Germinal center (tissue), 1 donor: Measurements from ENCODE around the gene TYMP.

ENCODE experiments used
- DNase-seq: peaks from one replicate; pipeline ENCODE4 v3.0.0; 2012; ENCODE audit warnings: mixed read lengths, low spot score

The TYMP gene

GRCh38 chr22:50505776-50506610 is 23.8 kb downstream of the TYMP start:
- DNase-seq = no peak

- DNase-seq = no peak
Observed at GRCh38 chr22:50505276-50505775, 24.5 kb downstream of the TYMP start.

- no peak for DNase-seq
Observed at GRCh38 chr22:50504369-50505211, 25.2 kb downstream of the TYMP start.

GRCh38 chr22:50503475-50504145 is 26.2 kb downstream of the TYMP start:
- DNase-seq = no peak

GRCh38 chr22:50502628-50503474 is 27.0 kb downstream of the TYMP start:
- DNase-seq = no peak

GRCh38 chr22:50502096-50502495 is 27.7 kb downstream of the TYMP start:
- DNase-seq = no peak

GRCh38 chr22:50500452-50500851 is 29.4 kb downstream of the TYMP start:
- DNase-seq = no peak

GRCh38 chr22:50498322-50498890 is 31.4 kb downstream of the TYMP start:
- peak; percentile 59 for DNase-seq

- DNase-seq = no peak
Observed at GRCh38 chr22:50497093-50497492, 32.7 kb downstream of the TYMP start.

- DNase-seq = no peak
Observed at GRCh38 chr22:50490531-50491308, 39.1 kb downstream of the TYMP start.

- DNase-seq = no peak
Observed at GRCh38 chr22:50489363-50490243, 40.2 kb downstream of the TYMP start.

- DNase-seq = no peak
Observed at GRCh38 chr22:50488886-50489285, 40.9 kb downstream of the TYMP start.

GRCh38 chr22:50488006-50488677 is 41.7 kb downstream of the TYMP start:
- DNase-seq = no peak

- DNase-seq = no peak
Observed at GRCh38 chr22:50487290-50488005, 42.4 kb downstream of the TYMP start.

- DNase-seq = no peak
Observed at GRCh38 chr22:50486561-50487289, 43.1 kb downstream of the TYMP start, which contains the start of gene MIOX. MIOX (plus strand) TSS chr22:50486859; CDS start chr22:50486898, 39 bp downstream.

- DNase-seq = no peak
Observed at GRCh38 chr22:50485221-50486131, 44.3 kb downstream of the TYMP start.
